HG02938 (cell line): ENCODE data around the gene BFSP1.

Experiments used
- ATAC-seq: cut with Tn5 transposase; IDR thresholded peaks from one replicate; pipeline ENCODE4 v1.9.1; 2021; ENCODE audit warnings: mild to moderate bottlenecking, moderate library complexity; ENCODE audit not compliant: unreplicated experiment

The BFSP1 gene

GRCh38 chr20:17558154-17558940 lies 27.2 kb upstream of the BFSP1 start:
- ATAC-seq: no peak

- ATAC-seq: no peak
Observed at GRCh38 chr20:17557675-17558006, 26.5 kb upstream of the BFSP1 start.

DNA sequence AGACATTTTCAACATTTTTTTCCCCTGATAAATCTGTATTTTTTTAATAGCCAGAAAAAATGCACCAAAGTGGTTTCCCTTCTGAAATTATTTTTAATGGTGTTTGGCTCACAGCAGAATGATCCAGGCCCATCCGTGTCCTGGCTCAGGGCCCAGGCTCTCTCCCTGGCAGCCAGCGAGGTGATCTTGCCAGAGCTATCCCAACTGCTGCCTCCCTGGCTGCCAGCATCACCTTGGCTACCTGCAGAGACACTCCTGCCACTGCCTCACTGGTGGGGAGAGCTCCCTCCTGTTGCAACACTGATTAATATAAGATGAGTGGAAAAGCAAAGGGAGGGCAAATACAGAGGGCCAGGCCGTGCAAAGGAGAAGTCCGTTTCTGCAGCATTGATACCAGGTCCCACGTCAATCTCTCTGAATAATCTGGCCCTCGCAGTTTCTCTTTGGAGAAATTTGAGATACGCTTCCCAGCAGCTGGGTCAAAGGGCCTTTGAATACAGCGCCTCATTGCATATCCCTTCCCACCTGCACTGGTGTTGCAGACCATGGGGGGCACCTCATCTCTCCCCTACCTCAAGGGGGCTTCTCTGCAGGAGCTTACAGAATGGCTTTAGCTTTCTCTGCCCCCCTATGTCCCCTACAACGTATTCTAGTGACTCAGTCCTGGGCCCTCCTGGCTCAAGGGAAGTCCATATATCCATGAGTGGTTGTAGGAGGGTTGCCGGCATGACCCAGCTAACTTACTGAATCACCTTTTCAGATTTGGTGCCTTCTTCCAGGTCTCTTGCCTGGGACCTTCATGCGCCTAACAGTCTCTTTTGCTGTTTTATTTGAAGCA lies 25.9 kb upstream of the BFSP1 start:
- no peak for ATAC-seq

DNA sequence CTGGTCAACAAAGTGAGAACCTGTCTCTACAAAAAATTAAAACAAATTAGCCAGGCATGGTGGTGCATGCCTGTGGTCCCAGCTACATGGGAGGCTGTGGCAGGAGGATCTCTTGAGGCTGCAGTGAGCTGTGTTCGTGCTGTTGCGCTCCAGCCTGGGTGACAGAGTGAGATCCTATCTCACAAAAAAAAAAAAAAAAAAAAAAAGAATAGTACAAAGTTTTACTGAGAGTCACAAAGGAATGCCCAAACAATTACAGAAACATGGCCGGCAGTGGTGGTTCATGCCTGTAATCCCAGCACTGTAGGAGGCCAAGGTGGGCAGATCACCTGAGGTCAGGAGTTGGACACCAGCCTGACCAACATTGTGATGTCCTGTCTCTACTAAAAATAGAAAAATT lies 23.9 kb upstream of the BFSP1 start:
- ATAC-seq: no peak

GRCh38 chr20:17549131-17549530 lies 18.0 kb upstream of the BFSP1 start:
- no peak for ATAC-seq

- ATAC-seq: no peak
Observed at GRCh38 chr20:17545127-17545526, 13.9 kb upstream of the BFSP1 start.

DNA sequence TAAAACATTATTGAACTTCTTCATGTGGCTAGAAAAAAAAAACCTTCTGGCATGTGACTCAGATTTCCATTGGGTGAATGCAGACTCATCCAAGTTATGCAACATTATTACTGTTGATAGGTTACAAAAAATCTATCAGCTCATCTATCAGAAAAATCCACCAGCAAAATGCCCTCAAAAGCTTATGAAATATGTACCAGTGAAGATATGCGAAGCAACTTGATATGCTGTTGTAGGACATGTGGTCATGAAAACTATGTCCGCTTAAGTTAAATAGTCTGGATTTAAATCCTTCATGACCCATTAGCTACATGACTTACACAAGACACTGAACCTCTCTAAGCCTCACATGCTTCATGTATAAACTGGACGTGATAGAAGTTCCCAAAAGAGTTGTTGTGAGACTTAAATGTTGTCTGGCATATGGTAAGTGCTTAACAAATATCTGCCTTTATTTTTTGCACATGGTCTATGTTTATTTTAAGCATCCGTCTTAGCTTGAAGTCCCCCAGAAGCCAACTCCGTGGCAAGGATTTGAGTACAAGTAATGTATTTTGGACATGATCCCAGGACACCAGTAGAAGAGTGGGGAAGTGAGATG lies 12.5 kb upstream of the BFSP1 start:
- no peak for ATAC-seq

DNA sequence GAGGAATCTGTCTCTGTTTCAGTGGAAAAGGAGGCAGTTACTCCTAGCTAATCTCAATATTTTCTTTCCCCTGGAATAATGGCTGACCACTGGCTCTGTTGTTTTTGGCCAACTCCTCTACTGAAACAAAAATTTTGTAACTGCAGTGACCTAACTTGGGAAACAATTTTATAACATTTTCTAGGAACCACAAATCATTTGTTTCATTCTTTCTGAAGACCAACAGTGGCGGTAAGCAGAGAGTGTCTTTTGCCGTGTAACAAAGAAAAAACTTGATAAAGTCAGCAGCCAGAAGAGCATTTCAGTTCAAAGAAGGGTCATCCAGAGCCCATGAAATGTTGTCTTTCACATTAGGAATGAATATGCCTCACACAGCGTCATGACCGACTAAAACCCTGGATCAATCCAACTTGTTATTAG lies 11.8 kb upstream of the BFSP1 start:
- ATAC-seq: no peak

DNA sequence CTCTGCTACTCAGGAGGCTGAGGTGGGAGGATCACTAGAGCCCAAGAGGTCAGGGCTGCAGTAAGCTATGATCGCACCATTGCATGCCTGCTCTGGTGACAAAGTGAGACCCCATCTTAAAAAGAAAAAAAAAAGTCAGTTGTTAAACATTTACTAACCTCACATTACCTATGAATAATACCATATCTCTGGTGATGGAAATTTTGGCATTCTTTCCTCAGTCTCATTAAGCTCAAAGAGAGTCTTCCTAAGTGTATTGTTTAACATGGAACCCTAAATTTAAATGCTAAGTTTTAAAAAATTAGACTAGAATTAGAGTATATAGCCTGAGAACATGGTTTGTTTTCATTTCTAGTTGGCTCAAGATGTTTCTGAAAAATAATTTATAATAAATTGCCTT lies 11.3 kb upstream of the BFSP1 start:
- ATAC-seq: no peak

- no peak for ATAC-seq
Observed at GRCh38 chr20:17541996-17542395, 10.8 kb upstream of the BFSP1 start.

DNA sequence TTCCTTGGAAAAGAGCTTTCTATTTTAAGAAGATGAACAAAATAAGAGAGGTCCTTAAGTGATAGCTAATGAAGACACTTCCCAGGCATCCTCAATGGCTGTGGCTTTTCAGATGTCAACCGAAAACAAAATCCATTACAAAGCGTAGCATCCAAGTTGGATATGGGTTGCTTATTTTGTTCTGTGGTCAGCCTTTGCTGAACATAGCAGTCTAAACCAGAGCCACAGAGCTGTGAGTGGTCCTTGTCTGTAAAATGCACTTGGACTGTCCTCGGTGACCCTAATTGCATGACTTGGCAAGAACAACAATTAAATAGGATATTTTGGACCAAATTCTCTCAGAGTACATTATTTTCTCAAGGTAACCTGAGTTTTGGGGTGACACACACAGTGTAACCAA lies 10.4 kb upstream of the BFSP1 start:
- ATAC-seq: no peak

DNA sequence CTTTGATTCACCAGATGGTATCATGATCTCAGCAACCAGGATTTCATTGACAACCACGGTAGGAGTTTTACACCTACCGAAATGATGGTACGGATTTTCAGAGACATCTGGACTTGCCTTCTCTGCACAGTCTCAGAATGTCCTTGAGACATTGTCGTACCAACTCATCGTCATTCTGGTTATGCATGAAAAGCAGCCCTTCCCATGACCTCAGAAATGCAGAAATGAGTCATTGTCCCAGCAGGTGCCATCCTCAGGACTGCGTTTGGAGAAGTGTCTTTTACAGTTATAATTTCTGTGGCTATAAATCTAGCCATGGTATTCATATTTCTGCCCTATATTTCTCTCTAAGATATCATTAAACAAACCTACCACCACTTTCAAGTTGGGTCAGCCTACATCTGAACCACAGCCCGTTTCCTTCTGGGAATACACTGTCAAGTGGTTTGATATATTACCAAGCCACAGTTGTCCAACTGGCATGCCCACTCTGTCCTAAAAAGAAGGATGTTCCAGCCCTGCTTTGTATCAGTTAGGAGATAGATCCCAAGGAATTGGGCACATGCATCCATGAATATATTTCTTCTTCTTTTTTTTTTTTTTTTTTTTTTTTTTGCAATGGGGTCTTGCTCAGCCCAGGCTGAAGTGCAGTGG lies 7.5 kb upstream of the BFSP1 start:
- ATAC-seq: no peak

- no peak for ATAC-seq
Observed at GRCh38 chr20:17537959-17538358, 6.8 kb upstream of the BFSP1 start.

DNA sequence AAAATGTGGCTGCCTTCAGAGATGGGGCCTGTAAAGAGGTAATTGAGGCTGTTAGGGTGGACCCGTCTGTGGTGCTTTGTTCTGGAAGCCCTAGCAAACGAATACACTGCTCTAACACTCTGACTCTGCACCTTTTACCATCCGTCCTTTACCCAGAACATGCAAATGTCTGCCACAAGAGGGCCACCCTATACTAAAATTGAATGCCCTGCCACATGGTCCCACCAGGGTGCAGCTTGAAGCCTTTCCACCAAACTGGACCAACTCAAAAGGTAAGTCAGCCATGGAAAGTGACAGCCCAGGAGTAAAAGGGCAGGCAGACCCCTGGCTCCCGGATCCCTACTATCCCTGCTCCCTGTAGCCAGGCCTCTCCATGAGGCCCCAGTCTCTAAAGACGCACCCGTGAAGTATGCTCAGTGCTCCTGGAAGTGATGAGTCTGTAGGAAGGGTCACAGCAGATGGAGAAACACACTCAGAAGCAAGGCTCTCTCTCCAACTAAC lies 5.8 kb upstream of the BFSP1 start:
- peak; percentile 74 for ATAC-seq

GRCh38 chr20:17534077-17534476 lies 2.9 kb upstream of the BFSP1 start:
- no peak for ATAC-seq

DNA sequence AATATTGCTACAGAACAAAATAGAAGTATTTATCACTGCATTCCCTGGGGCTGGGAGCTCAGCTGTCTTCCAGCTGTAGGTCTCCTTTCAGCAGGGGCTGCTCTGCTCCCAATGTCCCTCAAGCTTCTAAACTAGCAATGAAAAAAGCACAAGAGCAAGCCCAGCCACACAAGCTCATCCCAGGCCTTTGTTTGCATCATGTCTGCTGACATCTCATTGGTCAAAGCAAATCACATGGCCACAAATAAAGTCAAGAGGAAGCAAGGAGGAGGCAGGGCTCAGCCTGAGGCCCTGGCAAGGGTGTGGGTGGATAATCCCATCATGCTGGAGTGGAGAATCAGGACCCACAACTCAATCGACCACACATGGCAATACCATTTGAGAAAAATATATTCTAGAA lies 2.2 kb upstream of the BFSP1 start:
- no peak for ATAC-seq

DNA sequence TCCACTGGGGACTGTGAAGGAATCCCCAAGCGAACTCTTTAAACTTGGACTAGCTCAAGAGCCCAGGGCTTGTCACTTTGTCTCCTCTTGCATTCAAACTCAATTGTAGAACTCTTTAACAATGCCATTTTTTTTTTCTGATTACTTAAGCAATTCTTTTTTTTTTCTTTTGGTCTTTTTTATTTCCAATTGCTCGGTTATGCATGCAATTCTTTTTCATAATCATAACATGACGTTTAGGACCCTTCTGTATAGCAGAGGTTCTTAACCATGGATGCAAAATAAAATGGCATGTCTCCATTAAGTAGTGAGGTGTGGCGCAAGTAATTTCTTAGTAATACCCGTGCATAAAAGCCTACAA lies 466 bp upstream of the BFSP1 start:
- no peak for ATAC-seq

DNA sequence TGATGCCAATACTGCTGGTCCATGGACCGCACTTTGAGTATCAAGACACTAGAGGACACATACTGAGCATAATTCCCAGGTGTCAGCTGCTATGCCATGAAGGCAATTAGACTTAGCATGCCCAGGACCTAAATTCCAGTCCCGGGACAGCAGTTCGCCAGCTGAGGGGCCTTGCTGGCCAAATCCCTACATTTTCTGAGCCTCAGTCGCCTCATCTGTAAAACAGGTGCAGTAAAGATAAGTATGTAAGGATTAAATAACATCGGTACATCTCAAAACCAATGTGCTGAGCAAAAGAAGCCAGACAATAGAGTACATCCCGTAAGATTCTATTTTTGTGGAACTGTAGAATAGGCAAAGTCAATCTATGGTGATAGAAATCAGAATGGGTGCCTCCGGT lies 1.0 kb downstream of the BFSP1 start:
- no peak for ATAC-seq

DNA sequence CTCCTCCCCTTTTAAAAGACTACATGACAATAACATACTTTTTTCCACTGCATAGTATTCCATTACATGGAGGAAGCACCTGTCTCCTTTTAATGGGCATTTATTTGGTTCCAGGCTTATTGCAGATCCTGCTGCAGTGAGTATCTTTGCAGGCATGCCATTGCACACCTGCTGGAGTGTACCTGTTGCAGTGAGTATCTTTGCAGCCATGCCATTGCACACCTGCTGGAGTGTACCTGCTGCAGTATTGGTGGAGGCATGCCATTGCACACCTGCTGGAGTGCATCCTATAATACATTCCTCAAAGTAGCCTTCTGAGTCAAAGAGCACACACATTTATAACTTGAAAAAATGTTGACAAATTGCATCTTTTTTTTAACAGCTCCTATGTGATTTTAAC lies 1.6 kb downstream of the BFSP1 start:
- ATAC-seq: no peak

- no peak for ATAC-seq
Observed at GRCh38 chr20:17525650-17526049, 5.5 kb downstream of the BFSP1 start.

DNA sequence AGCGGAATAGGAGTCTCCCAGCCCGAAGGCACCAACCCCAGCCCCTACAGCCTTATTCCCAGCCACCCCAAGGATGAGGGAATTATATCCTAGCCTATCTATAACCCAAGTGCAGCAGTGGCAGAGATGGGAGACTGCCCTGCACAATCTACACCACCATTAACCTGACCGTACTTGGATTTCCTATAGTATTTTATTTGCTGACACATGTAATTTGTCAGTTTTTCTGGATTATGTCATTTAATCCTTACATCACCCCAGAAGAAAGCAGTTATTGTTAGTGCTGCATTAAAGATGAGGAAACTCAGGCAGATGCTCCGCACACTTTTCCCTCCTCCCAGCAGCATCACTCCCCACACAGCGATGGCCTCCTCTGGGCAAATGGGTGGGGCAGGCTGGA lies 6.0 kb downstream of the BFSP1 start:
- ATAC-seq: no peak
